Mucosa of descending colon (tissue), 3 donors: ENCODE measurements around the gene ZNF346. TPM values are rescaled to one million over a fixed set of nuclear protein-coding genes. Genes with fewer than 3 reads are reported as not detected.
A peak's percentile ranks its signal among the peaks of the same experiment; 100 is the strongest.
"Not testable (repeated sequence)": the region's sequence is repeated elsewhere in the genome, so short reads cannot be mapped to it uniquely, and the experiment has no call there.

Experiments used
- ATAC-seq: fragments of 200-7000 bp; cut with Tn5 transposase; one replicate; pipeline ENCODE4 v1.9.1; 2020; ENCODE audit warnings: mild to moderate bottlenecking, moderate library complexity
- DNase-seq, 3 donors: peaks; one replicate each; pipeline ENCODE4 v3.0.0-alpha.2; 2020
- H3K36me3 ChIP-seq: fragments of 200-600 bp; one replicate; pipeline ENCODE4 v1.8.0; 2021; ENCODE audit warnings: low read depth, mild to moderate bottlenecking
- H3K4me1 ChIP-seq: fragments of 200-600 bp; one replicate; pipeline ENCODE4 v1.8.0; 2021; ENCODE audit warnings: low read depth, mild to moderate bottlenecking
- H3K4me3 ChIP-seq: fragments of 200-600 bp; one replicate; pipeline ENCODE4 v1.8.0; 2021; ENCODE audit warnings: mild to moderate bottlenecking
- H3K9me3 ChIP-seq: fragments of 200-600 bp; one replicate; pipeline ENCODE4 v1.8.0; 2021; ENCODE audit warnings: mild to moderate bottlenecking
- intact Hi-C, 2 donors: fragments of 100-400 bp; cut with DNase I in 1 of 2; cut with micrococcal nuclease in 1 of 2; formaldehyde crosslinking; loops; one replicate each; pipeline versions ENCODE4 v1.11.0 to v1.11.1; 2022; cut with DNase I, micrococcal nuclease
- total RNA-seq, 3 donors: library from RNA; stranded (reverse); fragmentation: NEBNext Ultra II Directional in 2 of 3; extraction: Animal tissue kit (Norgen Biotek cat#: 25700) in 2 of 3; gene quantifications; one replicate each; pipeline versions ENCODE4 v1.2.1 to v1.2.4, GENCODE V29; 2021 to 2023
- TF ChIP-seq, protein P1 (sequence below): fragments of 200-600 bp; IDR thresholded peaks from one replicate; pipeline ENCODE4 v1.8.0; 2022; ENCODE audit warnings: antibody characterized with exemption, mild to moderate bottlenecking
- donor health status: DM: no; HTN: no; CAD: no; lungs with moderate emphysema.
- donor health status: DM: no; HTN: no; CAD: no.
- donor health status: DM: no; HTN: yes; CAD: no.

The ZNF346 gene
- total RNA-seq, 3 donors from 2014 or later, result 15.7 to 17.9 (median 16.7) TPM

DNA sequence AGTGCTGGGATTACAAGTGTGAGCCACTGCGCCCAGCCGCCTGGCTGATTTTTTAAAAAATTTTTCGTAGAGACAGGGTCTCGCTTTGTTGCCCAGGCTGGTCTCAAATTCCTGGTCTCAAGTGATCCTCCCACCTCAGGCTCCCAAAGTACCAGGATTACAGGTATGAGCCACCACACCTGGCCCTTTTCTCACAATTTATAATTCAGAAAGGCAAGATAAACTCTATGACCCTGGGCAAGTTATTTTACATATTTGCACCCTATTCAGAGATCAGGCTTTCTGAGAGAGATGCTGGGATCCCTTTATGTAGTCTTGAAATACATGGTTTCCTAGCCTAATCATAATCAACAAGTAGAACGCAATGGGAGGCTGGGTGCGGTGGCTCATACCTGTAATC is 20.6 kb downstream of the ZNF346 start:
- H3K36me3 ChIP-seq, result no peaks in the 10 kb centered on the region
- TF ChIP-seq, protein P1, sequence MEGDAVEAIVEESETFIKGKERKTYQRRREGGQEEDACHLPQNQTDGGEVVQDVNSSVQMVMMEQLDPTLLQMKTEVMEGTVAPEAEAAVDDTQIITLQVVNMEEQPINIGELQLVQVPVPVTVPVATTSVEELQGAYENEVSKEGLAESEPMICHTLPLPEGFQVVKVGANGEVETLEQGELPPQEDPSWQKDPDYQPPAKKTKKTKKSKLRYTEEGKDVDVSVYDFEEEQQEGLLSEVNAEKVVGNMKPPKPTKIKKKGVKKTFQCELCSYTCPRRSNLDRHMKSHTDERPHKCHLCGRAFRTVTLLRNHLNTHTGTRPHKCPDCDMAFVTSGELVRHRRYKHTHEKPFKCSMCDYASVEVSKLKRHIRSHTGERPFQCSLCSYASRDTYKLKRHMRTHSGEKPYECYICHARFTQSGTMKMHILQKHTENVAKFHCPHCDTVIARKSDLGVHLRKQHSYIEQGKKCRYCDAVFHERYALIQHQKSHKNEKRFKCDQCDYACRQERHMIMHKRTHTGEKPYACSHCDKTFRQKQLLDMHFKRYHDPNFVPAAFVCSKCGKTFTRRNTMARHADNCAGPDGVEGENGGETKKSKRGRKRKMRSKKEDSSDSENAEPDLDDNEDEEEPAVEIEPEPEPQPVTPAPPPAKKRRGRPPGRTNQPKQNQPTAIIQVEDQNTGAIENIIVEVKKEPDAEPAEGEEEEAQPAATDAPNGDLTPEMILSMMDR, result no peak
- intact Hi-C loops, result no loop called here
- H3K4me1 ChIP-seq, result no peaks in the 10 kb centered on the region
- no peak for DNase-seq
- no peak overlapping the region for H3K4me3 ChIP-seq
- H3K9me3 ChIP-seq, result no peaks in the 10 kb centered on the region
- no peak for ATAC-seq

- intact Hi-C loops, result no loop called here
- H3K4me1 ChIP-seq, result no peaks in the 10 kb centered on the region
- TF ChIP-seq, protein P1, result no peak
- DNase-seq, result no peak
- no peaks in the 10 kb centered on the region for H3K36me3 ChIP-seq
- no peak overlapping the region for H3K4me3 ChIP-seq
- ATAC-seq, result no peak
- H3K9me3 ChIP-seq, result no peaks in the 10 kb centered on the region
These were observed 21.5 kb downstream of the ZNF346 start for GRCh38 chr5:177043958-177044357.

DNA sequence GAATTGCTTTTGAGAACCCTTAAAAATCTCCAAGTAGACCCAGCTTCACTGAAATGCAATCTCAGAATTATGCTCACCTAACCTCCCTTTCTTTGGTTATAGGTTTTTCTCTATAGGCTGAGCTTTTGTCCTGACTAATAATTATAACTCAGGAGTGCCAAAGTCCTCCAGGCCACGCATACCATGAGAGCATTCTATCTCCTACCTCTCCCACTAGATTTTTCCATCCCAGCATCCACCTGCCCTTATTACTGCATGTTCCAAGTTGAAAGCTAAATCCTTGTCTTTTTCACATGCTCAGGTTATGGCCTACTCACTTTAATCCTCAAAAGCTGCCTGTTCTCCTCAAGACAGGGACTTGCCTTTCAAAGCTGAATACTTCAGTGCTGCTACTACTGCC is 22.1 kb downstream of the ZNF346 start:
- no peaks in the 10 kb centered on the region for H3K9me3 ChIP-seq
- no peak for ATAC-seq
- H3K4me1 ChIP-seq, result no peaks in the 10 kb centered on the region
- intact Hi-C loops, result no loop called here
- TF ChIP-seq, protein P1, result no peak
- no peaks in the 10 kb centered on the region for H3K36me3 ChIP-seq
- H3K4me3 ChIP-seq, result no peak overlapping the region
- no peak for DNase-seq

- TF ChIP-seq, protein P1, result no peak
- peak; percentile 97 for ATAC-seq
- H3K4me1 ChIP-seq, result no peaks in the 10 kb centered on the region
- H3K4me3 ChIP-seq, result no peak overlapping the region
- no peaks in the 10 kb centered on the region for H3K9me3 ChIP-seq
- intact Hi-C loops, result no loop called here
- DNase-seq, result peak in 1 of 3 donors; percentile 56
- no peaks in the 10 kb centered on the region for H3K36me3 ChIP-seq
These were observed 23.1 kb downstream of the ZNF346 start for GRCh38 chr5:177045631-177046030.

GRCh38 chr5:177048531-177048930 is 26.0 kb downstream of the ZNF346 start:
- ATAC-seq, intact Hi-C loops, H3K4me3 ChIP-seq, H3K36me3 ChIP-seq, DNase-seq, H3K4me1 ChIP-seq, H3K9me3 ChIP-seq: not testable (repeated sequence)

DNA sequence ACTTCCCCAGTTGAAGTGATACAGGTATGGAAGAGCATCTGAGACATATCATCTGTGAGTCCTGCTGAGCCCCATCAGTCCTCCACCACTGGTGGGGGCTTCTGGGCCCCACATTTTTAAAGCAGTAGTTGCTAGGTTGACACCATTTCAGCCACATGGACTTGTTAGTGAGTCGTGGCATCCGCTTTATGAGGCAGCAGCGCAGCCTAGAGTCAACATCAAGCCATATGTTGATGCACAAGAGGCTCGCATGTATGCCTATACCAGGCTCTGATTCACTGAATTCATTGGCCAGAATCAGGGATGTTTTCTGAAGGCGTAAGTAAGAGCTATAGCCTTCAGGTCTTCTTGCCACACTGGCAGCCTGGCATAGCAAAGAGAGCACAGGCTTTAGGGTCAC is 26.8 kb downstream of the ZNF346 start:
- Histone ChIP-seq H3K9me3 (no peaks in the 10 kb centered on the region), H3K36me3 (peaks cover 3% of the 10 kb centered on the region), H3K4me1 (no peaks in the 10 kb centered on the region), H3K4me3 (no peak overlapping the region)
- DNase-seq (no peak), ATAC-seq (no peak)
- intact Hi-C loops, result no loop called here
- TF ChIP-seq, protein P1, result no peak
